Measurements from ENCODE around the gene VEGFB.

Gene VEGFB

GRCh38 chr11:64230171-64230984, 4.0 kb upstream of the VEGFB start, which contains the start of gene DNAJC4:
DNAJC4 (plus strand) TSS chr11:64230548; CDS start chr11:64230855, 307 bp downstream.
- in situ Hi-C loops (cut with HindIII; ENCODE audit: low sequenced_read_pairs): no loop called here
- TF ChIP-seq, protein P1, sequence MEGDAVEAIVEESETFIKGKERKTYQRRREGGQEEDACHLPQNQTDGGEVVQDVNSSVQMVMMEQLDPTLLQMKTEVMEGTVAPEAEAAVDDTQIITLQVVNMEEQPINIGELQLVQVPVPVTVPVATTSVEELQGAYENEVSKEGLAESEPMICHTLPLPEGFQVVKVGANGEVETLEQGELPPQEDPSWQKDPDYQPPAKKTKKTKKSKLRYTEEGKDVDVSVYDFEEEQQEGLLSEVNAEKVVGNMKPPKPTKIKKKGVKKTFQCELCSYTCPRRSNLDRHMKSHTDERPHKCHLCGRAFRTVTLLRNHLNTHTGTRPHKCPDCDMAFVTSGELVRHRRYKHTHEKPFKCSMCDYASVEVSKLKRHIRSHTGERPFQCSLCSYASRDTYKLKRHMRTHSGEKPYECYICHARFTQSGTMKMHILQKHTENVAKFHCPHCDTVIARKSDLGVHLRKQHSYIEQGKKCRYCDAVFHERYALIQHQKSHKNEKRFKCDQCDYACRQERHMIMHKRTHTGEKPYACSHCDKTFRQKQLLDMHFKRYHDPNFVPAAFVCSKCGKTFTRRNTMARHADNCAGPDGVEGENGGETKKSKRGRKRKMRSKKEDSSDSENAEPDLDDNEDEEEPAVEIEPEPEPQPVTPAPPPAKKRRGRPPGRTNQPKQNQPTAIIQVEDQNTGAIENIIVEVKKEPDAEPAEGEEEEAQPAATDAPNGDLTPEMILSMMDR (IDR thresholded peaks at IDR 0.05; ENCODE audit: low read depth, low read length): no peak
- DNase-seq (ENCODE audit: low read depth, low spot score): peak; percentile 91
- peak within 1 kb of the TSS; percentile 78 for H3K4me3 ChIP-seq (ENCODE audit: low read depth, low read length)

GRCh38 chr11:64230985-64231365, 3.4 kb upstream of the VEGFB start:
- in situ Hi-C loops (cut with HindIII; ENCODE audit: low sequenced_read_pairs): no loop called here
- TF ChIP-seq, protein P1 (IDR thresholded peaks at IDR 0.05; ENCODE audit: low read depth, low read length): no peak
- H3K4me3 ChIP-seq (ENCODE audit: low read depth, low read length): peak overlapping the region; percentile 78
- DNase-seq (ENCODE audit: low read depth, low spot score): no peak

DNA sequence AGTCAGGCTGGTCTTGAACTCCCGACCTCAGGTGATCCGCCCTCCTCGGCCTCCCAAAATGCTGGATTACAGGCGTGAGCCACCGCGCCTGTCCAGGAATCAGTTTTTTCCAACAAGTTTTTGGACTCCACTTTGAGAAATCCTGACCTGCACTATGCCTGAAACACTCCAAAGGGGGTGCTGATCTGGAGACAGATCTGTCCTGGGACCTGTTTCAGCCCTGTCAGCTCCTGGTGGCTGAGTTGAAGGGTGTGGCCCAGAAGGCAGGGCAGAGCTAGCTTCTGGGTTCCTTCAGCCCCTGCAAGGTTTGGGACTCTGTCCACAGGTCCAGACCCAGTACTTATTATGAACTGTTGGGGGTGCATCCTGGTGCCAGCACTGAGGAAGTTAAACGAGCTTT, 2.8 kb upstream of the VEGFB start:
- in situ Hi-C loops (cut with HindIII; ENCODE audit: low sequenced_read_pairs): no loop called here
- DNase-seq (ENCODE audit: low read depth, low spot score): no peak
- no peak overlapping the region for H3K4me3 ChIP-seq (ENCODE audit: low read depth, low read length)
- TF ChIP-seq, protein P1 (IDR thresholded peaks at IDR 0.05; ENCODE audit: low read depth, low read length): no peak

DNA sequence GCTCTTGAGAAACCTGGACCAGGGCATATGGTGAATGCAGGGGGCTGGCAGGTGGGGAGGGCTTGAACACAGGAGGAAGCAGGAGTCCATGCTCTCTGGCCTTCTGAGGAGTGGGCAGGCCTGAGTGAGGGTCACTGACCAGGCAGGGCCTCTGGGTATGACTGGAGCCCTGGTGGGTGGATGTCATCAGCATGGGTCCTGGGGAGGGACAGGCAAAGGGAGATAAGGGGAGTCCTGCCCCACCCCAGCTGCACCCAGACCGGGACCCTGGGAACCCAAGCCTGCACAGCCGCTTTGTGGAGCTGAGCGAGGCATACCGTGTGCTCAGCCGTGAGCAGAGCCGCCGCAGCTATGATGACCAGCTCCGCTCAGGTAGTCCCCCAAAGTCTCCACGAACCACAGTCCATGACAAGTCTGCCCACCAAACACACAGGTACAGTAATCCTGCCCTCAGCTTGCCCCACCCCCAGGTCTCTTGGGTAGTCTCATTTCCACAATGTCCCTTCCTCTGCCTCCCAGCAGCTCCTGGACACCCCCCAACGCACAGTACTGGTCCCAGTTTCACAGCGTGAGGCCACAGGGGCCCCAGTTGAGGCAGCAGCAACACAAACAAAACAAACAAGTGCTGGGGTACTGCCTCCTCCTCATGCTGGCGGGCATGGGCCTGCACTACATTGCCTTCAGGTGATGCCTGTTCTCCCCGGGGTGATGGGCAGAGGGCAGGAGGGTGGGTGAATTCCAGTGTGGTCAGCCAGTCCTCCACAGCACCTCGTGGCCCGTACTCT, 2.0 kb upstream of the VEGFB start:
- H3K4me3 ChIP-seq (ENCODE audit: low read depth, low read length): no peak overlapping the region
- TF ChIP-seq, protein P1 (IDR thresholded peaks at IDR 0.05; ENCODE audit: low read depth, low read length): no peak
- in situ Hi-C loops (cut with HindIII; ENCODE audit: low sequenced_read_pairs): no loop called here
- DNase-seq (ENCODE audit: low read depth, low spot score): no peak

- H3K4me3 ChIP-seq (ENCODE audit: low read depth, low read length): no peak overlapping the region
- in situ Hi-C loops (cut with HindIII; ENCODE audit: low sequenced_read_pairs): no loop called here
- TF ChIP-seq, protein P1 (IDR thresholded peaks at IDR 0.05; ENCODE audit: low read depth, low read length): no peak
- DNase-seq (ENCODE audit: low read depth, low spot score): no peak
These were observed 1.4 kb upstream of the VEGFB start for GRCh38 chr11:64232967-64233315.

GRCh38 chr11:64234647-64235379, 429 bp downstream of the VEGFB start:
- peak overlapping the region; percentile 51 for H3K4me3 ChIP-seq (ENCODE audit: low read depth, low read length)
- no peak for DNase-seq (ENCODE audit: low read depth, low spot score)
- TF ChIP-seq, protein P1 (IDR thresholded peaks at IDR 0.05; ENCODE audit: low read depth, low read length): no peak
- in situ Hi-C loops (cut with HindIII; ENCODE audit: low sequenced_read_pairs): no loop called here

Data from astrocyte of the spinal cord (primary cell).